Skin of body (tissue), 3 donors: ENCODE measurements around the gene TOM1L1. TPM values are rescaled to one million over a fixed set of nuclear protein-coding genes. Genes with fewer than 3 reads are reported as not detected.

Experiments
- DNase-seq: peaks from one replicate; lab custom pipeline; 2025; lab: John Stamatoyannopoulos, UW
- small RNA-seq: library from RNA; depleted of rRNA; stranded (forward); fragments of <200 nt; gene quantifications from one replicate; pipeline ENCODE3, GENCODE V24; 2014; ENCODE audit warnings: low replicate concordance
- total RNA-seq: library from RNA; depleted of rRNA; stranded (reverse); fragments of >200 nt; gene quantifications from one replicate; pipeline ENCODE4 v1.2.3, GENCODE V29; 2014

The TOM1L1 gene
- total RNA-seq, 1 donor from 2014 or later = 24.9 TPM

DNA sequence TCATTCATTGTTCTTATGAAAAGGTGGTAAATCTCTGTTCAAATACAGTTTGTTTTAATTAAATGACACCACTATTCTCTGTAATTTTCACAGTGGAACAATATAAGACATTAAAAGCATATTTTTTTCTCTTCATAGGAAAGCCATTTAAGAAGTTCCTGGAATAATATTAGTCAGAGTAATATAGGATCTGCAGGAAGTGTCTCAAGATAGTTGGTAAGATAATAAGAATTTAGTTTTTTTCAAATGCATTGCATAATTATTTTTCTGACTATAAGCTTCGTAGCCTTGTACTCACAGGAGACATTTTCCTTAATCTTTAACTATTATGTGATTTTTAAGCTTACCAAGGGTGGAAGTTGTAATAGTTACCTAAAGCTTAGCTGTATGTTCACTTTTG lies 84.8 kb downstream of the TOM1L1 start:
- no peak for DNase-seq

GRCh38 chr17:54990118-54990517 lies 89.5 kb downstream of the TOM1L1 start:
- no peak for DNase-seq

DNA sequence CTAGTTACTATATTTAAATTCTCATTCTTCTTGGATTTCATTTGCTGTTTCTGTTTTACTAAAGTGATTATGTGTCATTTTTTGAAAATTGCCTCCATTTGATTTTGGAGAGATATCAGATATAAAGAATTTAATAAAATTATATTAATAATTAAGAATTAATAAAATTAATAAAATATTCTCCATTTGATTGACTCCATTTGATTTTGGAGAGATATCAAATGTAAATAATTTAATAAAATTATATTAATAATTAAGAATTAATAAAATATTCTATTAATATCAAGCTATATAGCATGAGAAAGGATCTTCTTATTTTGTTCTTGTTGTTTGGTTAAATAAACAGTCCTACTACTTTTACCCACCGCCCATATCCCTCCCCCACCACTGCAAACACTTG lies 90.9 kb downstream of the TOM1L1 start:
- DNase-seq = no peak

- no peak for DNase-seq
Observed at GRCh38 chr17:54992797-54993639, 92.4 kb downstream of the TOM1L1 start.

DNA sequence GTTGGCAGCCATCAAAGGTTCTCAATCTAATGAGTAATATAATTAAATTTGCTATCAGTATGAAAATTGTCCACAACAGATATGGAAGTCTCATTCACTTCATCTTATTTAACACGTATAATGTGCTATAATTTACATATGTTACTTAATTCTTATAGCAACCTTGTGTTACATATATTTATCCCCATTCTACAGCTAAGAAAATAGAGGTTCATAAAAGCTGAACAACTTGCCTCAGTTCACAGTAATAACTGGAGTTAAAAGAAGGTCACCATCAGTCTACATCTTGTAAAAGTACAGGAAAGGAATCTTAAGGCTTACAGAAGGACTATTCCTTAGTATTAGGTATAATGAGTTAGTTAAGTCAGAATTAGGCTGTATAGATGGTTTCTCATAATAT lies 95.8 kb downstream of the TOM1L1 start:
- DNase-seq = no peak

DNA sequence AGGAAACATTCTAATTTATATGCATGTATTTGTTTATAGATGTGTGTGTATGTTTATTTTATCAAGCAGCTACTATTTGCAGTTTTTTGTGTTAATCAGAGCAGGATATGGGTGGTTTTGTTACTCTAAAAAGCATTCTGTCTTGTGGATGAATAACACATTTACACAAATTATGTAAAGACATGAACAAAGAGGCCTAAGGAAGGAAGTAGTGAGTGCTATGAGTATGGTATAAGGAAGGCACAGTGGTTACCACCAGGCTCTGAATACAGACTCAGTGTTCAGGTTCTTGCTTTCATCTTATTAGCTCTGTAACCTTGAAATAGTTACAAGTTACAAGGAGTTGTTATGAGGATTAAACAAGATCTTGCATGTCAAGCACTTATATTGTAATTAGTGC lies 101.8 kb downstream of the TOM1L1 start:
- no peak for DNase-seq

DNA sequence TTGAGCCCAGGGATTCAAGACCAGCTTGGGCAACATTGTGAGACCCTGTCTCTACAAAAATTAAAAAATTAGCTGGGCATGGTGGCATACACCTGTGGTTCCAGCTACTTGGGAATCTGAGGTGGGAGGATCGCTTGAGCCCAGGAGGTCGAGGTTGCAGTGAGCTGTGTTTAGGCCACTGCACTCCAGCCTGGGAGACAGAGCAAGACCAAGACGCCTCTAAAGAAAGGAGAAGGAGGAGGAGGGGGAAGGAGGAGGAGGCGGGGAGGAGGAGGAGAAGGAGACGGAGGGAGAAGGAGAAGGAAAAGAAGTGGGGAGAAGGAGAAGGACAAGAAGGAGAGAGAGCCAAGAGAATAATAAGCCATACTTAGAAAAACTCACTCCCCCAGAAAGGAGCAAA lies 103.8 kb downstream of the TOM1L1 start:
- DNase-seq = no peak

DNA sequence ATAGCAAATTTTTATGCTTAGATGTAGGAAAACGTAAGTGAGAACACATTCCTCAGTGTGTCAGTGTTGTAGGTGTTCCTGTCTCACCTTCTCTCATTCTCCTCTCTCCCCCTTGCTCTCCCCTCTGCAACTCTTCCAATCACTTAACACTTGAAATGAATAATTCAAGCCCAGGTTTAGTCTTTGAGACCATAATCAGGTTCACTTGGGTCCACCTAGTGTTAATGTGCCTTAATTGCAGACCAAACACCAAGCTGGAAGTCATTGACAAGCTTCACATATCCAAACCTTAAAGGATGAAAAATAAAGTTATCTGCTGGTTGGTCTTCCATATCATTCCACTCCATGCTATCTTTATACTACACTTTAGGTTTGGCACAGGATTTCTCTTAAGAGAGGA lies 104.9 kb downstream of the TOM1L1 start:
- no peak for DNase-seq

Small RNAs within 50 kb of the gene (small RNA-seq; reads per million reads assigned to genes)
- not detected for gene AC007485.1

Other genes with a start within 250 kb of the TOM1L1 start
- gene COX11, start 67.8 kb downstream of the TOM1L1 start, total RNA-seq = 54.9 TPM
- 14.2 TPM for gene STXBP4, start 67.9 kb downstream of the TOM1L1 start, total RNA-seq